K562 (cell line): ENCODE measurements around the gene ATG4C. TPM values are rescaled to one million over a fixed set of nuclear protein-coding genes. Genes with fewer than 3 reads are reported as not detected.

Experiments
- CREB1 ChIP-seq, 2 experiments: sonication (generic) in 1 of 2; formaldehyde crosslinking in 1 of 2; IDR thresholded peaks; 2 replicates each; pipeline versions ENCODE4 v1.6.1 to v1.8.0; 2012 to 2022; ENCODE audit warnings: inconsistent platforms in 1 of 2, mild to moderate bottlenecking in 1 of 2, missing genetic modification reagents in 1 of 2, moderate library complexity in 1 of 2
- CTBP1 ChIP-seq: fragments of 450-650 bp; IDR thresholded peaks from 2 replicates; pipeline ENCODE4 v1.6.1; 2016; ENCODE audit warnings: borderline replicate concordance
- DPF2 ChIP-seq: fragments of 450-650 bp; IDR thresholded peaks from 2 replicates; pipeline ENCODE4 v1.6.1; 2016
- FOSL1 ChIP-seq: fragments of 200-800 bp; sonication (Bioruptor generic); conservative IDR thresholded peaks from 2 replicates; pipeline ENCODE4 v1.6.1; 2016; ENCODE audit warnings: missing genetic modification characterization, missing compliant biosample characterization
- HDAC1 ChIP-seq, 2 experiments: fragments of 450-650 bp; IDR thresholded peaks; 2 replicates each; pipeline ENCODE4 v1.6.1; 2016 to 2017; ENCODE audit warnings: inconsistent platforms in 1 of 2, mild to moderate bottlenecking in 1 of 2, moderate library complexity in 1 of 2
- KAT2B ChIP-seq: IDR thresholded peaks from one replicate; pipeline ENCODE4 v1.6.1; 2012; ENCODE audit warnings: low read depth, mild to moderate bottlenecking, control low read depth, inconsistent platforms, low read length, moderate library complexity
- KLF1 ChIP-seq: fragments of 450-650 bp; IDR thresholded peaks from 2 replicates; pipeline ENCODE4 v1.6.1; 2016; ENCODE audit warnings: missing genetic modification characterization, missing compliant biosample characterization
- NR2F6 ChIP-seq: fragments of 450-650 bp; formaldehyde crosslinking; IDR thresholded peaks from 2 replicates; pipeline ENCODE4 v1.4.0; 2020; ENCODE audit warnings: mild to moderate bottlenecking
- PHF20 ChIP-seq: fragments of 450-650 bp; IDR thresholded peaks from 2 replicates; pipeline ENCODE4 v1.6.1; 2018; ENCODE audit not compliant: partially characterized antibody
- RBFOX2 ChIP-seq: fragments of 200-400 bp; formaldehyde crosslinking; IDR thresholded peaks from 2 replicates; pipeline ENCODE4 v1.6.1; 2017; ENCODE audit warnings: low read depth, mild to moderate bottlenecking, low read length, moderate library complexity
- RBM17 ChIP-seq: fragments of 200-400 bp; formaldehyde crosslinking; IDR thresholded peaks from 2 replicates; pipeline ENCODE4 v1.6.1; 2017; ENCODE audit warnings: low read depth, mild to moderate bottlenecking, low read length, borderline replicate concordance
- RBM22 ChIP-seq: fragments of 200-400 bp; formaldehyde crosslinking; IDR thresholded peaks from 2 replicates; pipeline ENCODE4 v1.6.1; 2018; ENCODE audit warnings: low read length, low read depth; ENCODE audit not compliant: poor library complexity, severe bottlenecking
- RUNX1 ChIP-seq: sonication (generic); IDR thresholded peaks from 2 replicates; pipeline ENCODE4 v1.6.1; 2016; ENCODE audit warnings: antibody characterized with exemption, low read depth
- SIN3A ChIP-seq, 2 experiments: fragments of 150-350 bp in 1 of 2; IDR thresholded peaks; 2 replicates each; pipeline ENCODE4 v1.6.1; 2011 to 2016; ENCODE audit warnings: borderline replicate concordance in 2 of 2, low read depth in 2 of 2, low read length in 2 of 2, mild to moderate bottlenecking in 2 of 2, moderate library complexity in 2 of 2; ENCODE audit not compliant: control insufficient read depth in 1 of 2
- SUPT5H ChIP-seq: fragments of 450-650 bp; IDR thresholded peaks from 2 replicates; pipeline ENCODE4 v1.6.1; 2016
- TAF1 ChIP-seq: IDR thresholded peaks from 2 replicates; pipeline ENCODE4 v1.6.1; 2011; ENCODE audit warnings: mild to moderate bottlenecking, low read length, moderate library complexity; ENCODE audit not compliant: insufficient read depth, control insufficient read depth, severe bottlenecking; ENCODE audit errors: extremely low read depth
- TEAD2 ChIP-seq: fragments of 450-650 bp; IDR thresholded peaks from 2 replicates; pipeline ENCODE4 v1.6.1; 2016; ENCODE audit warnings: missing genetic modification characterization, control low read depth, missing compliant biosample characterization
- ZNF316 ChIP-seq: fragments of 450-650 bp; IDR thresholded peaks from 2 replicates; pipeline ENCODE4 v1.6.1; 2016
- polyA plus RNA-seq, 8 experiments: library from polyadenylated mRNA; depleted of rRNA in 4 of 8; stranded (reverse) in 5 of 8; unstranded in 3 of 8; fragments of >200 nt; fragmentation: Nextera tagmentation in 2 of 8; fragmentation: Illumina TruSeq in 1 of 8; extraction: Ambion mirVana in 2 of 8; extraction: Trizol in 1 of 8; gene quantifications; 2 replicates each; pipeline versions ENCODE4 v1.2.1 to v1.2.3, GENCODE V29; 2011 to 2014; ENCODE audit warnings: inconsistent platforms in 1 of 8, missing spikeins in 1 of 8
- total RNA-seq, 7 experiments: library from RNA; depleted of rRNA in 6 of 7; stranded (reverse); fragments of >200 nt in 6 of 7; fragmentation: Illumina TruSeq in 2 of 7; extraction: Trizol in 2 of 7; gene quantifications; 2 replicates each; pipeline versions ENCODE4 v1.2.1 to v1.2.3, GENCODE V29; 2011 to 2021; ENCODE audit warnings: low replicate concordance in 1 of 7
- TF ChIP-seq, protein P1 (sequence below), 2 experiments: IDR thresholded peaks; 2 replicates each; pipeline ENCODE4 v1.6.1; 2011; ENCODE audit warnings: borderline replicate concordance in 1 of 2, control low read depth in 1 of 2, low read depth in 1 of 2, low read length in 1 of 2, mild to moderate bottlenecking in 1 of 2, mixed read lengths in 1 of 2, moderate library complexity in 1 of 2; ENCODE audit not compliant: insufficient read depth in 1 of 2, insufficient read length in 1 of 2, poor library complexity in 1 of 2, severe bottlenecking in 1 of 2; ENCODE audit errors: extremely low read depth in 1 of 2
- TF ChIP-seq, protein P2 (sequence below): fragments of 250-450 bp; sonication (Bioruptor Pico); IDR thresholded peaks from 2 replicates; pipeline ENCODE4 v1.4.0; 2020
- TF ChIP-seq, protein P3 (sequence below), 2 experiments: fragments of 450-650 bp; IDR thresholded peaks; 2 replicates each; pipeline ENCODE4 v1.6.1; 2018; ENCODE audit warnings: mild to moderate bottlenecking in 2 of 2, low read depth in 1 of 2; ENCODE audit not compliant: partially characterized antibody in 2 of 2

The ATG4C gene
- total and polyA plus RNA-seq, 9 of the 15 experiments (the other 6 are each of a cell fraction or from before 2014, with no cell fraction given), result 7.6 to 35.8 (median 16.1) TPM

DNA sequence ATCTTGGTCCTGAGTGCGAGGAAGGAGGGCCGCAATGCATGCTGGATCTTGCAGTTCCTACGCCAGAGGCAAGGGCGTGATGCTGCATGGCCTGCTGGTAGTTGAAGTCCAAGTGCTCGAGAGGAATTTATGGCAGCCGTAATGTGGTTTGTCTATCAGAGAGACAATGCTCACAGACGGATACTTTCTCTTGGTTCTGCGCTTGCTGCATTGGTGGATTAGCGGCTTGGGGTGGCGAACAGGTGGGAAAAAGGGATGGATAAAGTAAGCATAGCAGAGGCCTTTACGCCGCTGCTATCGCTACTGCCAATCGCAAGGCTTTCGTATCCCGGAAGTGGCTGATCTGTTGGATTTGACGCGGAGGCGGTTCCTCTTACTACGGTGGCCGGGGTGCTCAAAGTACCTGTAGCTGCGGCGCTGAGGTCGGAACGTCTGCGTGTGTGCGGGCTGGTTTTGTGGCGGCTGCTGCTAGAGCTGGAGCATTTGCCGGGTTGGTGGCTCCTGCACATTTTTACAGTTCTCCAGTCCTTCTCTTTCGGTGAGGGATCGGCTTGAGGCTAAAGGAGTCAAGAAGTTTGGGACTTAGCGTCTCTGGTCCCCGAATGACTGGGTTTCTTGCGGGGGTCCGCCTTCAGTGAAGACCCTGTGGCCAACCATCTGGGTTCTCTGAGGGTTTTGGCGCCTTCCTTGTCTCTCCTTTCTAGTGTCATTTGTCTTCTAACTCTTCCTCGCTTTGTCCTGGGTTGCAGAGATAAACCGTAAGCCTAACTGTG lies at the start of gene ATG4C (continued):
- TF ChIP-seq CTBP1 (peak; percentile 75), TEAD2 (peak; percentile 58; the same call in 1 of the 2 replicates), FOSL1 (tag) (0 out of 2 replicates have a peak, but pooled peaks have one; percentile 3), DPF2 (0 out of 2 replicates have a peak, but pooled peaks have one; percentile 41), KLF1 (tag) (peak; percentile 78), ZNF316 (no peak), SIN3A (IDR thresholded peaks at IDR 0.05; ENCODE audit: borderline replicate concordance in 2 of 2, control insufficient read depth in 1 of 2, low read depth in 2 of 2, low read length in 2 of 2) (peak; percentile 58 to 91; a peak in 2 of 4 replicates), TAF1 (peak; percentile 89), NR2F6 (no peak), SUPT5H (peak; percentile 90), RBM17 (no peak), PHF20 (peak; percentile 87), RBM22 (no peak), KAT2B (no peak), RUNX1 (no peak), RBFOX2 (peak; percentile 93), HDAC1 (IDR thresholded peaks at IDR 0.05) (peak in 1 of 2 experiments; percentile 40; a peak in 1 of 4 replicates), CREB1 (IDR thresholded peaks at IDR 0.05) (peak; percentile 86), CREB1 (CRISPR knock-in tag; IDR thresholded peaks at IDR 0.05) (peak; percentile 83)
- TF ChIP-seq, protein P1, sequence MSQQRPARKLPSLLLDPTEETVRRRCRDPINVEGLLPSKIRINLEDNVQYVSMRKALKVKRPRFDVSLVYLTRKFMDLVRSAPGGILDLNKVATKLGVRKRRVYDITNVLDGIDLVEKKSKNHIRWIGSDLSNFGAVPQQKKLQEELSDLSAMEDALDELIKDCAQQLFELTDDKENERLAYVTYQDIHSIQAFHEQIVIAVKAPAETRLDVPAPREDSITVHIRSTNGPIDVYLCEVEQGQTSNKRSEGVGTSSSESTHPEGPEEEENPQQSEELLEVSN (IDR thresholded peaks at IDR 0.05; ENCODE audit: borderline replicate concordance in 1 of 2, extremely low read depth in 1 of 2, insufficient read depth in 1 of 2, insufficient read length in 1 of 2, low read depth in 1 of 2, low read length in 1 of 2, poor library complexity in 1 of 2, severe bottlenecking in 1 of 2), result peak; percentile 32 to 45
- TF ChIP-seq, protein P2, sequence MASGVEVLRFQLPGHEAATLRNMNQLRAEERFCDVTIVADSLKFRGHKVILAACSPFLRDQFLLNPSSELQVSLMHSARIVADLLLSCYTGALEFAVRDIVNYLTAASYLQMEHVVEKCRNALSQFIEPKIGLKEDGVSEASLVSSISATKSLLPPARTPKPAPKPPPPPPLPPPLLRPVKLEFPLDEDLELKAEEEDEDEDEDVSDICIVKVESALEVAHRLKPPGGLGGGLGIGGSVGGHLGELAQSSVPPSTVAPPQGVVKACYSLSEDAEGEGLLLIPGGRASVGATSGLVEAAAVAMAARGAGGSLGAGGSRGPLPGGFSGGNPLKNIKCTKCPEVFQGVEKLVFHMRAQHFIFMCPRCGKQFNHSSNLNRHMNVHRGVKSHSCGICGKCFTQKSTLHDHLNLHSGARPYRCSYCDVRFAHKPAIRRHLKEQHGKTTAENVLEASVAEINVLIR, result peak; percentile 61; the same call in 1 of the 2 replicates
- TF ChIP-seq, protein P3, sequence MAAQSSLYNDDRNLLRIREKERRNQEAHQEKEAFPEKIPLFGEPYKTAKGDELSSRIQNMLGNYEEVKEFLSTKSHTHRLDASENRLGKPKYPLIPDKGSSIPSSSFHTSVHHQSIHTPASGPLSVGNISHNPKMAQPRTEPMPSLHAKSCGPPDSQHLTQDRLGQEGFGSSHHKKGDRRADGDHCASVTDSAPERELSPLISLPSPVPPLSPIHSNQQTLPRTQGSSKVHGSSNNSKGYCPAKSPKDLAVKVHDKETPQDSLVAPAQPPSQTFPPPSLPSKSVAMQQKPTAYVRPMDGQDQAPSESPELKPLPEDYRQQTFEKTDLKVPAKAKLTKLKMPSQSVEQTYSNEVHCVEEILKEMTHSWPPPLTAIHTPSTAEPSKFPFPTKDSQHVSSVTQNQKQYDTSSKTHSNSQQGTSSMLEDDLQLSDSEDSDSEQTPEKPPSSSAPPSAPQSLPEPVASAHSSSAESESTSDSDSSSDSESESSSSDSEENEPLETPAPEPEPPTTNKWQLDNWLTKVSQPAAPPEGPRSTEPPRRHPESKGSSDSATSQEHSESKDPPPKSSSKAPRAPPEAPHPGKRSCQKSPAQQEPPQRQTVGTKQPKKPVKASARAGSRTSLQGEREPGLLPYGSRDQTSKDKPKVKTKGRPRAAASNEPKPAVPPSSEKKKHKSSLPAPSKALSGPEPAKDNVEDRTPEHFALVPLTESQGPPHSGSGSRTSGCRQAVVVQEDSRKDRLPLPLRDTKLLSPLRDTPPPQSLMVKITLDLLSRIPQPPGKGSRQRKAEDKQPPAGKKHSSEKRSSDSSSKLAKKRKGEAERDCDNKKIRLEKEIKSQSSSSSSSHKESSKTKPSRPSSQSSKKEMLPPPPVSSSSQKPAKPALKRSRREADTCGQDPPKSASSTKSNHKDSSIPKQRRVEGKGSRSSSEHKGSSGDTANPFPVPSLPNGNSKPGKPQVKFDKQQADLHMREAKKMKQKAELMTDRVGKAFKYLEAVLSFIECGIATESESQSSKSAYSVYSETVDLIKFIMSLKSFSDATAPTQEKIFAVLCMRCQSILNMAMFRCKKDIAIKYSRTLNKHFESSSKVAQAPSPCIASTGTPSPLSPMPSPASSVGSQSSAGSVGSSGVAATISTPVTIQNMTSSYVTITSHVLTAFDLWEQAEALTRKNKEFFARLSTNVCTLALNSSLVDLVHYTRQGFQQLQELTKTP (IDR thresholded peaks at IDR 0.05; ENCODE audit: low read depth in 1 of 2, partially characterized antibody in 2 of 2), result peak in 1 of 2 experiments; percentile 97
